NCI-H1694 (cell line): ENCODE measurements around the gene FAM227A.
A peak's percentile ranks its signal among the peaks of the same experiment; 100 is the strongest.
"Not testable (repeated sequence)": the region's sequence is repeated elsewhere in the genome, so short reads cannot be mapped to it uniquely, and the experiment has no call there.

Experiments
- DNase-seq: peaks from one replicate; lab custom pipeline; 2025; lab: John Stamatoyannopoulos, UW

FAM227A gene

DNA sequence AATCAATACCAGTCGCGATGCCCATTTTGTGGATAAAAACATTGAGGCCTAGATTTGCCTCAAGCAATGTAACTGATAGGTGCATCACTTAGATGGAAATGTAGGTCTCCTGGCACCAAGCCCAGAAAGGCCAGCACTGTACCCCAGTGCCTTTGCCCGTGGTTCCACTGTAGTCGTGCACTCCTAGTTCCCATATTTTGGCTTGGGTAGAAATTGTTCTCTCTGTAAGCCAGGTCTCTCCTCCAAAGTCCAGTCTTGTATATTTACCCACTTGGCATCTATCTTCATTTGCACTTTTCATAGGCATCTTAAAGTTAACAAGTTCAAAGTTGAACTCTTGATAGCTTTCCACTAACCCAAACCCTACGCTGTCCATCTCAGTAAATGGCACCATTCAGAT, 44.6 kb downstream of the FAM227A start:
- no peak for DNase-seq

DNA sequence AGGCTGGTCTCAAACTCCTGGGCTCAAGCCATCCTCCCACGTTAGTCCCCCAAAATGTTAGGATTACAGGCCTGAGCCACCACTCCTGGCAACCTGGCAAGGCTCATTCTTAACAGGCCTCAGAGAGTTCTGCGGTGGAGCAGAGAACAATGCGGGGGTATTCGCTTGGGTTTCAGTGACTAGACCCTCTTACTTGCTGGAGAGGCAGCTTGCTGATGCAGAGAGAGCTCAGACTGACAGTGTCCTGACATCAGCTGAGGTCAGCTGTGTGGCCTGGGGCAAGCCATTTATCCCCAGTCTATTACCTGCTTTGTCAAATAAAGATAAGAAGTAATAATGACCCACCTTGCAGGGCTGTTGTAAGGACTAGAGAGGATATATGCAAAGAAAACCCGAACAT, 46.0 kb downstream of the FAM227A start:
- no peak for DNase-seq

DNA sequence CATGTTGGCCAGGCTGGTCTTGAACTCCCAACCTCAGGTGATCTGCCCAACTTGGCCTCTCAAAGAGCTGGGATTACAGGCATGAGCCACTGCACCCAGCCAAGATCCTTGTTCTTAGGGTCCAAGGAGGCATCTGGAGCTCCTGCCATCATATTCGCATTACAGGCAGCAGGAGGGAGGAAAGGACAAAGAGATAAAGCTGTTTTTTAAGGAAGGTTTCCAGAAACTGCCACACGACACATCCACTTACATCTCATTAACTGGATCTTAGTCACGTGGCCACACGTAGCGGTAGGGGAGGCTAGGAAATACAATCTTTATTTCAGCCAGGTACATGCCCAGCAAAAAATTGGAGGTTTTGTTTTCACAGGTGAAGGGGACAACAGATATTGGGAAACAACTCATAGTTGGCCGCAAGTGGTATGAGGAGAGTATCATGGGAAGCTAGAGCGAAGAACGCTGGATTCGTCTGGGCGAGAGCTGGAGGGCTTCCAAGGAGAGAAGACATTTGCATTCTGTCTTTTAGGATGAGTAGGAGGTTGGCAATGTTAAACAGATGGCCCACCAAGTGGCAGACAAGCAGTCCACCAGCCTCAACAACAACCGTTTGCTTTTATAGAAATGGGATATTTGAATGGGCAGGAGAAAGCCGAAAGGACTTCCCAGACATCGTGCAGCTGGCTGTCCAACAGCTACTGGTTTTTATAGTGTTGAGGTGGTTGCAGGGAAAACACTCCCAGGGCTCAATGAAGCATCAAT, 47.0 kb downstream of the FAM227A start:
- DNase-seq, result peak; percentile 35

GRCh38 chr22:38607680-38608079, 48.5 kb downstream of the FAM227A start:
- no peak for DNase-seq

- DNase-seq, result no peak
Measured at GRCh38 chr22:38602166-38602565, 54.0 kb downstream of the FAM227A start.

GRCh38 chr22:38601221-38601764, 54.9 kb downstream of the FAM227A start:
- no peak for DNase-seq

DNA sequence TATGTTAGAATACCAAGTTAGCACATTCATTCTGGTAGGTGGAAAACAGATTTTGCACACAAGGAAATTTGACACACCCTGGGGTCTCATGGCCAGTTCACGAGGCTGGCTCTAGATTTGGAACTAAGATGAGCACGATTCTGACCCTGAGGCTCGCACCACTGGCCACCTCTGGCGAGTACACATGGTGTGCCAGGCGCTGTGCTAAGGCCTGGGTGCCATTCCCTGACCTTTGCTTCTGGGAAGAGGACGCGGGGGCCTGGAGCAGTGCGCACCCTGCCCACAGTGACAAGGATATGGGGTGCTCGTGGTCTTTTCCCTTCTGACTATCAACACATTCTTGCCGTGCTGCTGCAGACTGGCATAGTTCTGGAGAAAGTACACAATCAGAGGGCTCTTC, 56.7 kb downstream of the FAM227A start:
- DNase-seq, result no peak

GRCh38 chr22:38582923-38583322, 73.3 kb downstream of the FAM227A start:
- not testable (repeated sequence) for DNase-seq

DNA sequence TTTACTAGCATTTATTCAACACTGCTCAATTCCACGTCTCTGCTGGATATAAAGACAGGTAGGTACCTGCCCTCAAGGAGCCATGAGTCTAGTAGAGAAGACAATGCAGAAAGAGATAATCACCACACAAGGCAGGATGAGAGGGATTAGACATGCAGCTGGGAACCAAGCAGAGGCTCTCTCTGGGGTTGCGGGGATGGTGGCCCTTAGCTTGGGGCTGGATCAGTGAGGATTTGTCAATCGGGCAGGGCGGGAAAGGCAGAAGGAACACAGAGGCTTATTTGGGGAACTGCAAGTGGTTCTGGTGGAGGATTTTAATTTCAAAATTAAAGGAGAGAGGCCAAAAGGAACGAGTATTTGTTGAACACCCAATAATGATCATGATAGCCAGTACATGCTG, 77.7 kb downstream of the FAM227A start:
- DNase-seq, result no peak

- DNase-seq, result peak; percentile 15
Measured at GRCh38 chr22:38572065-38572464, 84.1 kb downstream of the FAM227A start.

- DNase-seq, result no peak
Measured at GRCh38 chr22:38570779-38571364, 85.3 kb downstream of the FAM227A start.

DNA sequence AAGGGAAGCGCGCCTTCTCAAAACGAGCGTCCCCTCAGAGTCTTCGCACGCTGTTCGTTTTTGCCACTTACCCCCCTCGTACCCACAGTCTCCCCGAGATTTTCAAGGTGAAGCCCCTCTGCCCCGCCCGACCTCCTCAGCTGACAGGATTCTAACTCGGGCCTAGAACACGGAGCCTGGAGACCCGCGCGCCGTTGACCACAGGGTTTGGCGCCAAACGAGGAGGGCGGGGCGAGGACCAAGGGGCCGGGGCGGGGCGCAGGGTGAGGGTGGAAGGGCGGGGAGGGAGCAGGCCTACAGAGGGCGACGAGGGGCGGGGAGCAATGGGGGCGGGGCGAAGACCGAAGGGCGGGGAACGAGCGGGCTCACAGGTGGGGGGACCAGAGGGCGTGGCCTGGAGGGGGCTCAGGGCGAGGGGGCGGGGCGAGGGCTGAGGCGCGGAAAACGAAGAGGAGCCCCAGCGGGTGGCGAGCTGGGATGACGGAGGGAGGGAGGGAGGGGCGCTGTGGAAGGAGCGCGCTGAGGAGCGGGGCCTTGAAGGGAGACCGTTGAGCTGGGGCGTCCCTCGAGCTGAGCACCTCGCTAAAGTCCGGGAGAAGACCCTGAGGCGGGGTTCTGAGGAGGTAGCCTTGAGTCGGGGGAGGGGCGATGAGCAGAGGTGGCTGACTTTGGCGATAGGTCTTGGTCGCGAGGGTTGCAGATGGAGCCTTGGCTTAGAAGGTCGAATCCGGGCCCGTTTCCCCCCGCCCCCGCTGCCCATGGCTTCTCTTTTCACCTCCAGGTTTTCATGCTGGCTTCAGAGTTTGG, 86.0 kb downstream of the FAM227A start, which contains the start of gene DMC1:
TSS of gene DMC1 (minus strand) at position 212 of the 807 bp plus-strand sequence. CDS start 1,927 bp downstream, outside the sequence.
- no peak for DNase-seq

DNA sequence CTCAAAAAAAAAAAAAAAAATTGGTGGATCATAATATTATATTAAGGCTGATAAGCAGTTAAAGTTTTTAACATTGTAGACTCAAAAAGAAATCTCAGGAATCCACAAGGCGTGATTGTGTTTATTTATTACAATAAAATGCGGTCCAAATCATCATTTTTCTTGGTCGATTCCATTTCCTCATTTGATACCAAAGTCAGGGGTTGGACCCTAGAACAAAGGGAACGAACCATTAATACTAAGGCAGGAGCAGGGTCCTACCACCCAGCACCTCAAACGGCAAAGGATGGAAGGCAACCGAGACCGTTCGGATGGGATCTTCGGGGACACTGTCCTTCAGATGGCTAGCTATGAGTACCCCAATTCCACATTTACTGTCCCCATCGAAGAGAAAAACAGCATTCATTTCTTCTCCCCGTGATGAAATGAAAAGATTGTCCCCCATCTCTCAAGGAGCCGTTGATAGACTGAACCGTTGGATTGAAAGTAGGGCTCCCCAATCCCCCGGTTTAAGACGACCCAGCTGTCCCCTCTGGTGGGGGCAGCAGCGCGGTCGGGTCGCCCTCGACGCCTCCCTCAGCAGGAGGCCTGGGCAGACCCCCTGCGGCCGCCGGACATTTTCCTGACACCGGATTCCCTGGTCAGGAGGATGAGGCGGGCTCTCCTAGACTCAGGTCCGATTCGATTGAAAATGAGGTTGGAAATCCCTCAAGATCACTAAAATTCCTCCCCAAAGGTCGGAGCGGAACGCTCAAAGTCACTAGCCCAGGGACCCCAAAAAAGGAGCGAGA, 86.8 kb downstream of the FAM227A start:
- no peak for DNase-seq

GRCh38 chr22:38567531-38568285, 88.5 kb downstream of the FAM227A start:
- no peak for DNase-seq

DNA sequence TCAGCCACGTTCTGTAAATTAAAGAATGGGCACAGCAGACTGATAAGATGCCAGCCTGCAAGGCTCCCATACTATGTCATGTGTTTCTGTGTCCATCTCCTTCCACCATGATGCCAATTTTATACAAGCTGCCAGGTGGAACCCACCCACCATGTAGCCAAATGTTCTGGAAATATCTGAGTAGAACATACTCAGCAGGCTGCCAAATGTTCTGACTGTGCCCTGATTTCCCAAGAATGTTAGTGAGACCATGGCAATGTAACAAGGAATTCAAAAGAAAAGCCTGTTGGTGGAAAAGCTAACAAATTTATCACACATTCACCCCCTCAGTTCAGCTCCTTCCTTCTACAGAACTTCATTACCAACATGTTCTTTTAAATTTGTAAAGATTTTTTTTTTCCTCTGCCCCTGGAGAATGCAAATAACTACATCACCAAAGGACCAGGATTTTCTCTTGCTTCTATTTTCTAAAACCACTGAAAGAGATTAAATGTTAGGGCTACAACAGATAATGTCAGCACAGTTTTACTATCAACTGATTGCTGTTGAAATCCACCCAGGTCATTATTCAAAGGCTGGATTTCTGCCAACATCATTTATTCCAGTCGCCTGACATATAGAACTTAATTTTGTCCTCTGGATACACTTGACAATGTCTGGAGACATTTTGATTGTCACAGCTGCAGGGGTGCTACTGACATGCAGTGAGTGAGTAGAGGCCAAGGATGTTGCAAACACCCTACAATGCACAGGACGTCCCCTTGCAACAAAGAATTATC, 89.3 kb downstream of the FAM227A start:
- no peak for DNase-seq

GRCh38 chr22:38565441-38565840, 90.8 kb downstream of the FAM227A start:
- DNase-seq, result no peak

DNA sequence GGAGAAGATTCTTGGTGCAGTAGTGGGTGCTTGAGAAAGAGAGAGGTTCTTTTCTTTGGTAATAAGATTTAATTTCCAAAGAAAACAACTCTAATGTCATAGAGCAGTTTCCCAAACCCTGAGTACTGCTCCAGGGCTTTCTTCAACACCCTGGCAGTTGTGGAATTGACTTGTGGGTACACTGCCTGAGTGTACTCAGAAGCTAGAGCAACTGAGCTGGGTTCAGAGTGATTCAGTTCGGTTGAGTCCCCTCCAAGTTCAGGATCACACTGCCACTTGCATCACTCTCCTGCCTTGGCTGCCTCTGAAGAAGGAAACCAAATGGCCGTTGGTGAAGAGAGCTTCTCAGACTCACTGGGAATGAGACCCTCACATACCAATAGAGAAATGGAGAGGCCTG, 91.5 kb downstream of the FAM227A start:
- no peak for DNase-seq

DNA sequence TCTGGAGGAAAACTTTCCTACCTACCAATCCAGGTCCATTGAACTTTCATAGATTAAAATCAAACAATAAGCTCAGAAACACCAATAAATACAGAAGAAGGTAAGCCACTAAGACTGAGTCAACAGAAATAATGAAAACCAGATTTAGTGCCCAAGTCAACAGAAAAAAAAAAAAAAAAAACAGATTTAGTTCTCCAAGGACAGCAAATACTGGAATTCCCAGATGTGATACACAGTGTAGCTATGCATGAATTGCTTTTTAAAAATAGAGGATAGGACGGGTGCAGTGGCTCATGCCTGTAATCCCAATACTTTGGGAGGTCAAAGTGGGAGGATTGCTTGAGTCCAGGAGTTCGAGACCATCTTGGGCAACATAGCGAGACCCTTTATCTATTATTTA, 101.9 kb downstream of the FAM227A start:
- no peak for DNase-seq

DNA sequence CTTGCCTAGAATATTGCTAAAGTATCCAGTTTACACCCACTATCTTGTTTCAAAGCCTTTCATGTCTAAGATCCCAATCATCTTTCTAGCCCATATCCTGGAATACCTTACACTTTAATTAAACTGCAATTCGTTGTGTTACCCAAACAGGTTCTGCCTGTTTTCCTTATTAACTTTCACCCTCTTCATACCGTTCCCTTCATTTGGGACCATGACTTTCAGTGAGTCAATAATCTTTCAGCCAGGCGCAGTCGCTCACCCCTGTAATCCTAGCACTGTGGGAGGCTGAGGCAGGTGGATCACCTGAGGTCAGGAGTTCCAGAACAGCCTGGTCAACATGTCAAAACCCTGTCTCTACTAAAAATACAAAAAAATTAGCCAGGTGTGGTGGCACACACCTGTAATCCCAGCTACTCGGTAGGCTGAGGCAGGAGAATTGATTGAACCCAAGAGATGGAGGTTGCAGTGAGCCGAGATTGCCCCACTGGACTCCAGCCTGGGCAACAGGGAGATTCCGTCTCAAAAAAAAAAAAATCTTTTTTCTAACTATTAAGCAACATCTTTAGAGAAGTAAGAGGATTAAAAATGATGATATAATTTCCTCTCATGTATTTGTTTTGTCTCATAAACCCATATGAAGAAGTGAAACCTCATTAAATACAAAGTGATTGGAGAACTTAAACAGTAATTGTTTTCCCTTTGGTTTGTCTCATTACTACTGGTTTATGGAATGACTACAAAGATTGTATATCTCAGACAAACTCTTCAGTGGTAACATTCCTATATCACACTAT, 106.9 kb downstream of the FAM227A start:
- no peak for DNase-seq
